Islet of Langerhans (tissue), 1 donor: ENCODE data around the gene ADGRL2.

Experiments
- FAIRE-seq: peaks from one replicate; lab custom pipeline; 2011; peaks lifted over from hg19 to GRCh38; lab: Jason Lieb, UNC

ADGRL2 gene

DNA sequence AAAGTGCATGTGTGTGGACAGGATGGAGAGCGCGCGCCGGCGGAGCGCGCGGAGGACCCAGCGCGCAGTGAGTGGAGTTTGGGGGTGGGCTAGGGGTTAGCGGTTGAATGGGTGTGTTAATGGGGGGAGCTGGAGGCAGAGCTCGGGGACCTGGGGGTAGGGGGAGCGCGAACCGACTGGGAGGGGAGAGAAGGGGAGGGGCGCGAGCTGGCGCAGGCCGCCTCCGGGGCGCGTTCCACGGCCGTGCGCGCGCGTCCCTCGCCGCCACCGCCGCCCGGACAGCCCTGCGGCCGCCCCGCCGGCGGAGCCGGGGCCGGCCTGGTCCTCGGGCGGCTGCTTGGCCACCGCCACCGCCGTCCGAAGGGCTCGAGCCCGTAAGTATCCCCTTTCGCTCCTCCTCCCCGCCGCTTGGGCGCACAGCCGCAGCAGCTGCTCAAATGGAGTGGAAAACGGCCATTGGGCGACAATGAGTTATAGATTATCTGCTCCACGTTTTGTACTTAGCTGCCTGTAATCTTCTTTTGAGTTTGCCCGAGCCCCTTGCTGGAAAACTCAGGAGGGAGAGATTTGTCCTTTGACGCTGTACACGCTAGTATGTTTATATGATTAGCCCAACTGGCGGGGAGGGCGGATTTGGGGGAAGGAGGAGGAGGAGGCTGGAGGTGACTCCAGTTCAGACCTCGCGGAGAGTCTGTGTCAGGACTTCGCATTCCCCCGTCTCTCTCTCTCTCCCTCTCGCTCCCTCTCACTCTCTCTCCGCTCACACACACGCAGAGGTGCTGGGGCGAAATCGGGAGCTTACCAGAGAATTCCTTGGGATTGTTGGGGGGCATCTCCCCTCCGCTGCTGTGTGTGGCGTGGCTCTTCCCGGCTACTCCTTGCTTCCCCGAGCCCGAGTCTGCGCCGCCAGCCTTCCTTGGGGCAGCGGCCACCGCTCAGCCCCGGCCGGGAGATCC is at the start of gene ADGRL2:
Gene ADGRL2 (plus strand): TSS at position 240 of the 956 bp plus-strand sequence. CDS start 36,051 bp downstream, outside the sequence.
- no peak for FAIRE-seq

DNA sequence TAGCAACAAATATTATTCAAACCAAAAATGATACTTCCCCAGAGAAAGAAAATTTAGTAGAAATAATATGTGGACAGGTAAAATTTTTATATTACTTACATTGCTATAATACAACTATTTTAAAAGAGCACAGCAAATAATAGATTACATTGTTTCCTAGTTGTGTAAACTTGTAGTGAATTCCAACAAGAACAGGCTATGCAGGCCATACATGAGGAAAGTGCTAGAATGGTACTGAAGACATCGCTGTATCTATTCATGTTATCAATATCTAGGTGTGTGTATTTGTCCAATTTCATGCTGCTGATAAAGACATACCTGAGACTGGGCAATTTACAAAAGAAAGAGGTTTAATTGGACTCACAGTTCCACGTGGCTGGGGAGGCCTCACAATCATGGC is 47.9 kb upstream of the ADGRL2 start:
- FAIRE-seq = no peak

DNA sequence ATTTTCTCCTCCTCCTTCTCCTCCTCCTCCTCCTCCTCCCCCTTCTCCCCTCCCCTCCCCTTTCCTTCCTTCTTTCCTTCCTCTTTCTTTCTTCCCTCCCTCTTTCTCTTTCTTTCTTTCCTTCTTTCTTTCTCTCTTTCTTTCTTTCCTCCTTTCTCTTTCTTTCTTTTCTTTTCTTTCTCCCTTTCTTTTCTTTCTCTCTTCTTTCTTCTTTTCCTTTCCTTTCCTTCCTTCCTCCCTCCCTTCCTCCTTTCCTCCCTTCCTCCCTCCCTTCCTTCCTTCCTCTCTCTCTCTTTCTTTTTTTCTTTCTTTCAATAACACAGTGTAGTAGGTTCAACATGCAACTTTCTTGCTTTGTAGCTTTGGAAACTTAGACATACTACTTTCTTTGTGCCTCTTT is 46.3 kb upstream of the ADGRL2 start:
- no peak for FAIRE-seq

DNA sequence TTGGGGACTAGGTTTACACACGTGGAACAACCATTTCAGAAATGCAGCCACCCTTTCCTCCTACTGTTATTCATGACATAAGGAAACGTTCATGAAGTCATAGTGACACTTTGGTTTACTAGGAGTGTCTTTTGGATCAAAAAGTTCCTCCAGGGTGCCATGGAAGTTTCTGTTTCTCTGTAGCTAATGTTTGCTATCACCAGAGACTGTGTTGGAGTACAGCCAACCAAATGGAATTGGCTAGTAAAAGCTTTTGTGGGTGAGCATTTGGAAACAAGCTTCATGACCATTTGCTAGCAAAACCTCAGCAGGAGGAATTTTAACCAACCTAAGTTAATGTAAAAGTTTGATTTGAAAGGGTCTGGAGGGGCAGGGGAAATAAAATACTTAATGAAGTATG is 43.9 kb upstream of the ADGRL2 start:
- FAIRE-seq = no peak

DNA sequence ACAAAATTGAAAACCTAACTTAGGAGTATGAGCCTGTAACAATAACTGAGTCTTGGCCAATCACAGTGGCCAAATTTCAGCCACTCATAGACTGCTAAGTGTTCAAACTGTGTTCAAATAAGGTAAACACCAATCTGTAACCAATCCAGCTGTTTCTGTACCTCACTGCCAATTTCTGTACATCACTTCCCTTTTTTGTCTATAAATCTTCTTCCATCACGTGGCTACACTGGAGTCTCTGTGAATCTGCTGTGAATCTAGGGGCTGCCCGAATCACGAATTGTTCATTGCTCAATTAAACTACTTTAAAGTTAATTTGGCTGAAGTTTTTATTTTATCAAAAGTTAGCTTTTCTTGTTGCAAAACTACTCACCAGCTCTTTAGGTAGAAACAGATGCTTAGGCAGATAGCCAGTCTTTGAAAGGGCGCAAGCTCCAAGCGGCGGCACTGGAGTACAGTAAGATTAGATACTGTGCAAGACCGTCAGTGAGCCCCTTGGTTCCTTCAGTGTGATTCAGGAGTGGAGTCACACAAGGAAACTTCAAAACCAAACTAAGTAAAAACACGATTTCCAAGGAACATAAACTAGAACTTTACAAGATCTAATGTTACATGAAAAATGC is 43.2 kb upstream of the ADGRL2 start:
- no peak for FAIRE-seq

DNA sequence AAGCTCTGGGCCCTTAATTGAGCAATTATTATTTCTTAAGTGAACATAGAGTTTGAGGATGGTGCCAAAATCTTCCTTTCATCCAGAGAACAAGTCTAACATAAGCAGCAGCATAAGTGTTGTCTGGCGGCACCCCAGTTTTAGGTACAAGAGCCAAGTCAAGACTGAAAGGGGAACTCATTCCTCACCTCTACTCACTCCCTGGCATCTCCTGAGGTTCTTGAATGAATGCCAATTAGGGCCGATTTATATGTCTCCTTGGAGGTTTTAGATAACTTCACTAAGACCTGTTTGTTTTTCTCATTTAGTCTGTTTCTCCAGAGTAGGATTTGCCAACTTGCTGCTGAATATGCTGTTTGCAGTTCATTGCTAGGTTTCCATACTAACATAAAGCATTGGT is 42.6 kb upstream of the ADGRL2 start:
- FAIRE-seq = no peak

DNA sequence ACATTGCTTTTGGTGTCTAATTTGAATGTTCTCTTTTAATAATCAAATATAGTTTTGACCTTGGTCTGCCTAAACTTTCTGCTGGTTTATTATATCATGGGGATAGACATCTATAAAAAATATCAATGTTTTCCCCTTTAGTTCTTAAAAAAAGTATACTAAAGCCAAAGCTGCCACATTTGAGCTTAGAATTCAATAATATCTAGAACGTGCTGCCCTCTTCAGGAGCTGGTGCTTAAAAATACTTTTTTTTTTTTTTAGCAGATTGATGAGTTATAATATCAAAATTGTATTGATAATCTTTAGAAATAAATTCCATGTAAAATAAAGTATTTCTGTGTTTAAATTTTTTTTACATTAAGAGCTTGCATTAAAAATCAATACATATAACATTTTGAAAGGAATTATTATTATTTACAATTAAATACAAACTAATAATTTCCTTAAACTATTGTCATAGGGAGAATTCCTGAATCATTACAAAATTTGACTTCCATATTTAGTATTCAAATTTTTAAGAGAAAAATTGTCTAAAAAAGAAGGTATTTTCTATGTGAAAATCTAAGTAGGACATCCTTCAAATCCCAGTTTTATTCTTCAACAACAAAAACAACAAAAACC is 40.1 kb upstream of the ADGRL2 start:
- FAIRE-seq = peak; percentile 96

DNA sequence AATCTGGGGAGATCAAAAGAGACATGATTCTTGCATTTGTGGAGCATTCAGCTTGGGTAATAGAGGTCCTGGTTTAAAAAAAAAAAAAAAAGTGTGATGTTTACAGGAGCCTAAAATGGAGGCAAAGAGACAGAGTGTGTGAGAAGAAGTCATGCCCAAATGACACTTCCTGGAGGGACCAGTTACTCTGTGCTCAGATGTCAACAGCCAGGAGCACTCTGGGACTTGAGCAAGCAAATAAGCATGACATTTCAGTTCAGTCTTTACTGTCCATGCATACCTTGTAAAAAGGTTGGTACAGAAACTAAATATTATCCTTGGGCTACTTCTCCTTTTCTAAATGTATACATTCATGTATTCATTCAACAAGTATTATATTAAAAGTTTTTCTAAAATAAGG is 25.2 kb upstream of the ADGRL2 start:
- FAIRE-seq = no peak

DNA sequence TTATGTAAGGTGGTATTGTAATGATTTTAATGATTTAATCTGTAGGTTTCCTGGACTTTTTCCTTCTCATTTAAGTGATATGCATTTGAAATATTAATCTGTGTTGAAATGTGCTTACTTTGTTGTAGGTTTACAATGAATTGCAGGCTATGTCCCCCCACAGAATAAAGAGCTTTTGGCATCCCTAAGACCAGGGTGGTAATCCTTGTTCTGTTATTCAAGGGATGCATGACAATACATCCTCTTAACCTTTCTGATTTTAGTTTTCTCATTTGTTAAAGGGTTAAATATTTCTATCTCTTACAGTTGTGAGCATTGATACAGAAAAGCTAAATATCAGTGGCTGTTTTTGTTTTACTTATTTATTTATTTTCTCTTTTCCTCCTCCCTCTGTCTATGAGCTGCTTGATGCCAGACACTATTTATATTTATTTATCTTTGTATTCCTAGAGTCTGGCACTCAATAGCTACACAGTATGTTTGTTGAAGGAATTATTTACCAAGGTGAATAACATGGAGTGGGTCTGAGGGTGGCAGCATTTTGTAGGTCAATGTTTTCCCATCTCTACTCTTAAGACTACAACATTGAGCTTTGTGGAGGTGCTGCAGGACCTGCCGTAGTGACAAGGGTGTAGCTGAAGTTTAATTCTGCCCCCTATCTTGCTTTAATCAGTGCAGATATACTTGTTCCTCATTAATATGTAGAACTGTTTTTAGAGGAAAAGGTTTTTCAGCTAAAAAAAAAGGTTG is 19.9 kb upstream of the ADGRL2 start:
- no peak for FAIRE-seq

DNA sequence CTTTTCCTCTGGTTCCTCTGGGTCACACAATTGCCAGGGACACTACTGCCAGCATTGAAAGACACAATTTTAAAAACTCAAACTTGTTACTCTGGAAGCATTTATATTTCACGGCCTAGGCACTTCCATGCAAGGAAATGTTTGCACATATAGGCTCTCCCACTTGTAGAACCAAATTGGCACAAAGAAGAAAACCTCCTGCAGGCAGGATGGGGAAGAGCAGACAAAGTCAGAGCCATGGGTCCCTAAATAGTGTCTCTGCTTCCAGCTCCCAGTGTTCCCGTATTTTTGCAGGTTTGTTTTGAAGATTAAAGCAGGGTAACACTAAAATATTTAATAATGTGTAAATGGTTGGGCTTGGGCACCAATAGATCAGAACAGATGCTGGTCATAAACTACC is 19.0 kb upstream of the ADGRL2 start:
- no peak for FAIRE-seq

DNA sequence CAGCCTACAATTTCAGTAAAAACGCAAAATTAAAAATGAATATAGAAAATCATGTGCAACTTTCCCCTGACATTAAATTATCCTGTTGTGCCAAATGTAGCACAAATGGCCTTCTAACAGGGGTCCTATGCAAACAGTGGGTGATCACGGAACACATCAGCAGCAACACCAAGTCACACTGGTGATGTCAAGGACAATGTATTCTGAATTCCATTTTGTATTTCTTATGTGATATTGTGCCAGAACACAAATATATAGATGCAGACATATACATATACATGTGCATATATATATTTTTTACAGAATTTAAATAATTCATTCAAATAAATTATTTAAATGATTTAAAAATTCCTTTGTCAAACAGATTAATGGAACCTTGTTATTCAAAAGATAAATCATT is 8.6 kb upstream of the ADGRL2 start:
- no peak for FAIRE-seq

DNA sequence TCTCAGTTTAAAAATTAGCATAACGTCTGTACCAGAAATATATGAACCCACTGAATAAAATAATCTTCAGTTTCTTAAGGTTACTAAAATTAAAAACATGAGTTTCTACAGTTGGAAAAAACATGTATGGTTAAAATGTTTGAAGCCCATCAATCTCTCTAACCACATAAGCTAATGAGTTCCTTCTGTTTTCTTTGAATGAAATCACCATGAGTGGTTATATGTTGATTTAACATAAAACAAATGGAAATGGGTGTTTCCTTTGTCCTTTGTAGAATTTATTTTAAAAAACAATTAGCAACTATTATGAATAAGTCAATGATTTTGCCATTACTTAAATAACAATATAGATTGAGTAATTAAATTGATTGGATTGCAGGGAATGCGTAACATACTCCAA is 3.0 kb upstream of the ADGRL2 start:
- no peak for FAIRE-seq

DNA sequence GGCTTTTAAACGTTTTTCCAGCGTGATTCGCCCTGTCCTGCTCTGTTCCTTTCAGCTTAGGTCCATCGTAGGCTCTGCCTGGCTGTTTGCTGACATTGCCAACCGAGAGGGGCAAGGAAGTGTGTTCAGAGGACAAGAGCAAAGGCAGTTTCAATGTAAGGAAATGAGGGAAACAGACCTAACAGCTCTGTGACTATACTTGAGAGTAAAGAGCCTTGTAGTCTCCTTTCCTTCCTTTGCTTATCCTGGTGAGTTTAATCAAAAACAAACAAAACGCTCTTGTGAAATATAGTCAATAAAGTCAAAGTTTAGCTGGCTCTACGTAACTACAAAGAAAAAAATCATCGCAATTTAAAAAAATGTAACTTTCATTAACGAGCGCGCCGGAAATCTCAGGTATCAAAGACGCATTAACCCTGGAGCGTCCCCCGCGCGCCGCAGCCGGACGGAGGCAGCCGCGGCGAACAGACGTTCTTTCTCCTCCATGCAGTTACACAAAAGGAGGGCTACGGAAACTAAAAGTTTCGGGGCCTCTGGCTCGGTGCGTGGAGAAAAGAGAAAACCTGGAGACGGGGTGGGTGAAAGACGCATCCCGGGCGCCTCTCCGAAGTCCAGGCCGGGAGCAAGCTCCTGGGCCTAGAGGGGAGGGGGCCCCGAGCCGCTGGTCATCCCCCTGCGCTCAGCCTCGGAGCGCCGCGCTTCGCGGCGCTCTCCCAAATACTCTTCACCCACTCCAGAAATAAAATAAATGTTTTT is 617 bp upstream of the ADGRL2 start:
- no peak for FAIRE-seq

DNA sequence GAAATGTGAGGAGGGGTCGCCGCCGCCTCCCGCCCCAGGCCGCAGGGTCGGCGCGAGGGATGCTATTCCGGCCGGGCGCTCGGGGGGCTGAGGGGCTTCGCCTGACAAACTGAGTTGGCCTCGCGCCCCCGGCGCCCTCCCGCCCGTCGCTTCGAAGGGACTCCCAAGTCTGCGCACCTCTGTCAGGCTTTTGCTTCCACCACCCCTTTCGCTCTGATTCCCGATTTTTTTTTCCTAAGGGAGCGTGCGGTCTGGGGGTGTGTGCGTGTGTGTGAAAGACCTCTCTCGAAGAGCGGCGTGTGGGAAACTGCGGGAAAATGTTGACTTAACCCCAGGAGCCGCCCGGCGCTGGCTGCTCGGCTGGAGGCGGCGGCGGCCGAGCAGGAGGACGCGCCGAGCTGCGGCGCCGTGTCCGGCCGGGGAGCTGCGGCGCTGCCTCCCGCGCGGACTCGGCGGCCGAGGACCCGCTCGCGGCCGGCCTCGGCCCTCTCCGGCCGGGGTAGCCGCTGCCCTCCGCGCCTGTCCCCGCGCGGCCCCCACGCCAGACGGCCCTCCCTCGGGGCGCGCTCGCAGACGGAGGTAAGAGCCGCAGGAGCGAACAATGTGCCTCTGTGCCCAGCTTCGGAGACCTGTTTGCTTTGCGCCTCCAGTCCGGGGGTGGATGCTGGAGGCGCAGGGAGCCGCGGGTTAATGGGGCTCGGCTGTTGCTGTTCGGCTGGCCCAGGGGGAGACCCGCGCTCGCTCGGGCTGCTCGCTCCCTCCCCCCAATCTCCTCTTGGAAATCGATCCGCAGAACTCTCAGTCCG is 1.1 kb downstream of the ADGRL2 start:
- FAIRE-seq = no peak

DNA sequence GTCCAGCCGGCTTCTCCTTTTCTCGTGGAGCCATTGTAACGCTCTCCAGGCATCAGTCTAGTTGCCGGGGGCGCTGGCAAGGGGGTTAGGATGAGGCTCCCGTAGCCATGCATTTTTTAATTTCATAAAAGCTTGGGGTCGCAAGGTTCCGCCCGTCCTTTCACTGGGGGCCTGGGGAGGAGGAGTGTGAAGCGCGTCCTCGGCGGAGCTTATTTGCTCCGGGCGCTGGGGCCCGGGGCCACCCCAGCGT is 1.6 kb downstream of the ADGRL2 start:
- no peak for FAIRE-seq

DNA sequence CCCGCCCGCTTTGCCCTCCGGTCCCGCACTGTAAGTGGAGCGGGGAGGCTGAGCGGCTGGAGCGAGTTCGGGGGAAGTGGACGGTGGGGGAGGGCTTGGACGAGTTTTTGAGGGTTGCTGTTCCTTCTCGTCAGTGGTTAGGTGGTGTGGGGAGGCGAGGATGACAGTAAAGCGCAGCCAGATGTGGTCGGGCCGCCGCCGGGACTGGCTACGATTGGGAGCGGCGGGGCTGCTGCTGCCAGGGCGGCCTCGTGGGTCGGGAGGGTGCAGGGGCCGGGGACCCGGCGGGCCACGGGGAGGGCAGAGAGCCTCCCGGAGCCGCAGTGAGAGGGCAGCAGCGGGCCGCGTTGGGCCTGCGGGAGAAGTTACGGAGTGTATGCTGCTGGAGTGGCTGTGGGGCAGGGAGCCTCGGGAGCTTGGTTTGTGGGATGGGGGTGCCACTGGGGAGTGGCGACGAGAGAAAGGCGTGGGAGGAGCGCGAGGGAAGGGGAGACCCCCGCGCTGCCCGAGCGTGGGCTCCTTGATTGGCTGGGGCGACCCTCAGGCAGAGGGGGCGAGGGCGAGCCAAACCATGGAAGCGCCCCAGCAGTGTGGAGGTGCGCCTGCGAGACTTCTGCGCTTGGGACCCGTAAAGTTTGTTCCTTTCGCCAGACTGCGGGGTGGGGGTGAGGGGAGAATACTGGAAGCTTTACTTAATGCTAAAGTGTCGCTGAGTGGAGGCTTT is 2.1 kb downstream of the ADGRL2 start:
- FAIRE-seq = no peak

DNA sequence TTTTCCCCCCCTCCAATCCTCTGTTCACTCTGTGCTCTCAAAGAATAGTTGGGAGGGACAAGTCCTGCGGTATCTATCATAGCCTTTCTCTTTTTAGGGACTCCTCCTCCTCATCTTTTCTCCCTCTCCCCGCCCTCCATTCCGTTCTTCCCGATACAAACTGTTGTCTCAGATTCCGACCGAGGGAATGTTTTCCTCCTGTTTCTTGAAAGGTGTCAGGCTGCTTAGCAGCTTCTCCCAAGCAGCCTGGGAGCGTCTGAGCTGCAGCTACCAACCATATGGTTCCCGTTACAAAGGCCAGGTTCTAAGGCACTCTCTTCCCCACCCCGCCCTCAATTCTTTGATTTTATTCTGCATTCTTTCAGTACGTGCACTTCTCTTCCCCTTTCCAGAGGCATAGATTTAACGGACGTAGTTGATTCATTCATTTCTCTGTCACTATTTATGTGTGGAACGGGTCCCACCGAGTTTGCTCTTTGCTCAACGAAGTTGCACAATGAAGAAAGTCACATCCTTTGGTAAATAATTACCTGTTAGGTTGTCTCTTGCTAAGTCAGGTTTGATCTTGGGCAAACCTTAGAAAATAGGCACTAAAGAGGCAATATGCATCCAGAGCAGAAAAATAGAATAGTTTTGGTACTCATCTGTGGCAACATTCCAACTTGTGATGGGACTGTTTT is 2.8 kb downstream of the ADGRL2 start:
- no peak for FAIRE-seq

DNA sequence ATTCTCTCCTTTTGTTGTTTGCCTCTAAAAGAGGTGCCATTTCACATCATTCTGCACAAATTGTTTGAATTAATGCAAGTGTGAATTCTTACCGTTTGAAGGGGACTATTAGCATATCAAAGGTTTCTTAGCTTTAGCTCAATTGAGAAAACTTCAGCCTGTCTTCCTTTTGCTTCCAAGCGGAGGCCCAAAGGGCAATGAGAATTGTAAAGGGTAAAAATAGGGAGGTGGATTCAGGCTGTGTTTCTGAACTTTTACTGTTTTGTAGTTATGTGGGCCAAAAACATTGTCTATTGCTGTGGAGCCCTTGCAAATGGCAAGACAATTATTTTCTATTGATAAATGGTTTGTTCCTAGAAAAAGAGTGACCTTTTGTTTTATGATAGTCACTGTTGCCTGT is 3.6 kb downstream of the ADGRL2 start:
- no peak for FAIRE-seq

DNA sequence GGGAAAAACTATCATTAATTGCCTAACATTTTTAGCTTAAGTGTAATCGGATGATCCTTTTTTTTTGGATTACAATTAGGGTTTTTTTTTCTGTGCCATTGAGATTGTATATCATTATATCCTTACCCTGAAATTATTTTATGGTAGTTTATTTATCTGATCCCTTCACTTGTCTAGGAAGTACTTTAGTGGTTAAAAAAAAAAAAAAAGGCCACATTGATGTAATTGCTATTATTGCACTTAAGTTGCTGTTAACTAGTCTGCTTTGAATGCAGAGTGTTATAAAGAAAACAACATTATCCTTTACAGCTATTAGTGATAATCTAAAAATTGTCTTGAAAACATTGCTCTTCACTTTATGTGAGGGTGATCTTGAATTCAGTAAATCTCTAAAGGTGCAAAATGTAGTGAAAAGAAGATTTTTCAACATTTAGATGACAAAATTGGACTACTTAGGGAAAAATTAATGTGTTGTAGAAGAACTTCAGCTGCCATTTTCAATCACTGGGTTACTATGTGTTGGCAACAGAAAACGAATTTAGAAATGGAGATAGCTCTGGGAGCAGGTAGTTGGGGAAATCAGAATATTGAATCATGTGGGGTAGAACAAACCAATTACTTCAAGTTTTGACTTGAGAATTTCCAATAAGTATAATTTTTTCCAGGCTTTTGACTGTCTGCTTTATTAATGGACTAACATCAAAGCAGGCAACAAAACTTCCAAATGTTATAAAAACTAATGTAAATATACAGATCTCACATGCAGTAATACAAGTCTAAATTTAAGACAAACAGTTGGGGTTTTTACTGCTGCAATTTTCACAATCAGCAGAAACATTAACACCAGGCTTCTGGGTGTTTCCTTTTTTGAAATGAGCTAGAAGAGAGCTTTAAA is 5.0 kb downstream of the ADGRL2 start:
- no peak for FAIRE-seq
